22Rv1 (cell line): Measurements from ENCODE around the gene TMEM132D.

Experiments used
- H3K27ac ChIP-seq: fragments of 450-650 bp; 2 replicates; pipeline ENCODE4 v1.5.1; 2017
- ZFX ChIP-seq: fragments of 450-650 bp; IDR thresholded peaks from 2 replicates; pipeline ENCODE4 v1.6.1; 2017; ENCODE audit warnings: antibody characterized with exemption, borderline replicate concordance
- TF ChIP-seq, protein P1 (sequence below): fragments of 450-650 bp; IDR thresholded peaks from 2 replicates; pipeline ENCODE4 v1.5.1; 2017; ENCODE audit warnings: mild to moderate bottlenecking

Gene TMEM132D

DNA sequence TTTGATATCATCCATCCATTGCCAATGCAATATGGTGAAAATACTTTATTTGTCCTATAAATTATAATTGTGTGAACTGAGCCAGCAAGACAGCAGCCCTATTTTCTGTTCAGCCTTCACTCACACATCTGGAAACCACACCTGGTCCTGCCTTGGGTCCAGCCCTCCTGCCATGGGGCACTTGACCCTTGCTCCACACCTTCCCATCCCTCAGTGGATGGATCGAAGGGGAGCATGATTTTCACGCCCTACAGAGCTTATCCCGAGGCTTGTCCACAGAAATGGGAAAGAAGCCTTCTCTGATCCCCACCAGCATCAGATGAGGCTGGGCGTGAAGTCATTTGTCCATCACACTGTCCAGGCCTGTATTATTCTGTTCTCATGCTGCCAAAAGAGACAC, 10.1 kb downstream of the TMEM132D start:
- no peak for TF ChIP-seq ZFX
- TF ChIP-seq, protein P1, sequence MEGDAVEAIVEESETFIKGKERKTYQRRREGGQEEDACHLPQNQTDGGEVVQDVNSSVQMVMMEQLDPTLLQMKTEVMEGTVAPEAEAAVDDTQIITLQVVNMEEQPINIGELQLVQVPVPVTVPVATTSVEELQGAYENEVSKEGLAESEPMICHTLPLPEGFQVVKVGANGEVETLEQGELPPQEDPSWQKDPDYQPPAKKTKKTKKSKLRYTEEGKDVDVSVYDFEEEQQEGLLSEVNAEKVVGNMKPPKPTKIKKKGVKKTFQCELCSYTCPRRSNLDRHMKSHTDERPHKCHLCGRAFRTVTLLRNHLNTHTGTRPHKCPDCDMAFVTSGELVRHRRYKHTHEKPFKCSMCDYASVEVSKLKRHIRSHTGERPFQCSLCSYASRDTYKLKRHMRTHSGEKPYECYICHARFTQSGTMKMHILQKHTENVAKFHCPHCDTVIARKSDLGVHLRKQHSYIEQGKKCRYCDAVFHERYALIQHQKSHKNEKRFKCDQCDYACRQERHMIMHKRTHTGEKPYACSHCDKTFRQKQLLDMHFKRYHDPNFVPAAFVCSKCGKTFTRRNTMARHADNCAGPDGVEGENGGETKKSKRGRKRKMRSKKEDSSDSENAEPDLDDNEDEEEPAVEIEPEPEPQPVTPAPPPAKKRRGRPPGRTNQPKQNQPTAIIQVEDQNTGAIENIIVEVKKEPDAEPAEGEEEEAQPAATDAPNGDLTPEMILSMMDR = no peak
- H3K27ac ChIP-seq = no peak overlapping the region

DNA sequence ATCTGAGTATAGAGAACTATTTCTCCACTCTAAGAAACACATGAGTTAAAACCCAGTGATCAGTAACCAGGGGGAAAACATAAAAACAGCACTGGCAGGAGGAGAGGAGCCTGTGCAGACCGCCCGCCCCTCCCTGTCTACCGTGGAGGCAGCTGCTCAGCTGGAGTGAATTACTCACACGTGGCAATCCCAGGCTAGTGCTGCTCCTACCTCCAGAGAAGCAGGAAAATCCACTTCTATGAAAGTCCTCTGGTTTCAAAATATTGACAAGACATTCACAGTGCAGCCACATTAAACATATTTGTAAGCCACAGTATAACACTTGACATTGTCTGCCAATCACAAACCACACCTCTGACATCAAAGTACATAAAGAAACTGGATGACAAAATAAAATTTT, 16.7 kb downstream of the TMEM132D start:
- TF ChIP-seq, protein P1 = no peak
- no peak for TF ChIP-seq ZFX
- no peak overlapping the region for H3K27ac ChIP-seq

DNA sequence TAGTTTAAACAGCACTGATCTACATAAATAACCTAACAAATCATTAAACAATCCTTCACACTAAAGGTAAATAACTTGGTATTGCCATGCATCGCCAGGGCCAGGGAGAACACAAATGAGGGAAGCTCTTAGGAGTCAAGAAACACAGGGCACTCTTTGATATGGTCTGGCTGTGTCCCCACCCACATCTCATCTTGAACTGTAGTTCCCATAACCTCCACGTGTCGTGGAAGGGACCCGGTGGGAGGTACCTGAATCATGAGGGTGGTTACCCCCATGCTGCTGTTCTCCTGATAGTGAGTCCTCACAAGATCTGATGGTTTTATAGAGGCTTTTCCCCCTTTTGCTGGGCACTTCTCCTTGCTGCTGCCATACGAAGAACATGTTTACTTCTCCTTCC, 17.3 kb downstream of the TMEM132D start:
- TF ChIP-seq, protein P1 = no peak
- no peak for TF ChIP-seq ZFX
- no peak overlapping the region for H3K27ac ChIP-seq

DNA sequence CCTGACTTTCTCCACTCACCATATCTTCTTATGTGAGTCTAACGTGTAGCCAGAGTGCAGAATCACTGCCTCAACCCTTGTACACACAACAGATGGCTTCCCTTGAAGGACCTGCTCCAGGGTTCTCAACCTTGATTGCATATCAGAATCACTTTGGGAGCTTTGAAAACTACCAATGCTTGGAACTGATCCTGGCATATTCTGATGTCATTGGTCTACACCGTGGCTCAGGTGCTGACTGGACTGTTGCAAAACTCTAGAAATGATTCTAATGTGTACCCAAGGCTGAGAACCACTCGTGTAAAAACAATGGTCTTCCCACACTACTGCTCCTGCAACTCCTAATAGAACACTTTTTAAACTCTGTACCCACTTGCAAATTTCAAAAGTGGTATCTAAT, 18.5 kb downstream of the TMEM132D start:
- no peak overlapping the region for H3K27ac ChIP-seq
- TF ChIP-seq, protein P1 = no peak
- TF ChIP-seq ZFX = no peak

DNA sequence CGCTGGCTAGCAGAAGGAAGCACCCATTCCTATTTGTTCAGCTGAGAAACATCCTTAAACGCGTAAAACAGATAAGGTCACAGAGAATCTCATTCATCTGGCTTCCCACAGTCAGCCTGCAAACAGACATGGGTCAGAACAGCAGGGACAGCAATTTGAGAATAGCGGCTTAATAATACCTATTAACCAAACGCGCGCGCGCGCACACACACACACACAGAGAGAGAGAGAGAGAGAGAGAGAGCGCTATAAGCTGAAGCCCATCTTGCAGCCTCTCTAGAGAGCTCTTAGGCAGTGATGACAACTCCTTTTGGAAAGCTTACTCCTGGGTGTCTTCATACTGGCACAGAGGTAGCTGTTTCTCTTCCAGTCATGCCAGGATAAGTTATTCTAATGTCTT, 26.4 kb downstream of the TMEM132D start:
- no peak for TF ChIP-seq ZFX
- TF ChIP-seq, protein P1 = no peak
- H3K27ac ChIP-seq = no peak overlapping the region

DNA sequence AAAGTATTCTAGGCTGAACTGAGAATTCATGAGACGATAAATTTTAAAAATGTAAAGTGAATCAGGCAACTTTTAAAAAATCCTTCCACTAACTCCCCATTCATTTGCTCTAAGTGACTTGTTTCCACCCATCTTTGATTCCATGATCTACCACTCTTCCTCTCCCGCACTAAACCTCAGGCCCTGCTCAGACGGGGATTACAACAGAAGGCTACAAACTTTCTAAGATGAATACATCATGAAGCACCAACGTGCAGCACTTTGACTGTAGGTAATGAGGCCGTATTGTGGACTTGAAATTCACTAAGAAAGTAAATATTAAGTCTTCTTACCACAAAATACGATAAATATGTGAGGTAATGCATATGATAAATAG, 30.0 kb downstream of the TMEM132D start:
- no peak for TF ChIP-seq ZFX
- TF ChIP-seq, protein P1 = no peak

DNA sequence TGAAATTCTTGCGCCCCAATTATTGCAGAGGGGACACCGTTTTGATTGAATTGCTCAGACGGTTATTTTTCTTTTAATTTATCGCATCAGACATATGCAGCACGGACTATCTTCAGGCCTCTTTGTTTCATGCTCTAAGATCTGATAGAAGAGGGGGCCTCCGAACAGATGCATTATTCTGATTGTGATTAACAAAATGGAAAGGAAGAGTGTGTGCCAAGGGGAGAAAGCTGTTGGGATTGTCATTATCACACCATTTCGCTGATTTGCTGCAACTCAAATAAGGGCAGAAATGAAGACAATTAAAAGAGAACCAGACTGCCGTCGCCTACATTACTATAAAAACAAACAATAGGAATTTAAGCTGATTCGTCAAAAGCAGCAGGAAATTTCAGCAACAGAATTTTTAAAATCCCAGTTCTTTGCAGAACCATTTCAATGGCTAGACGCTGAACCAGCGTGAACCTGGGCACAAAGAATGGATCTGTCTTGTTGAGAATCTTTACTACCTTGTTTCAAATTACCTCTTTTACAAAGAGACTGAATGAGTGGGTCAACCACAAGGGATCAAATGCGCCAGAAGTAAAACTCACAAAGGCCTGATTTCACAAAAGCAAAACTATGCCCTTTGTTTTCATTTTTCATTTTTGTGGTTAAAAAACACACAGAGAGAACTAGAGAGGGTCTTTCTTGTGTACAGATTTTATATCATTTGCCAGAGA, 30.6 kb downstream of the TMEM132D start:
- no peak overlapping the region for H3K27ac ChIP-seq

More for the DNA sequence above, 30.0 kb downstream of the TMEM132D start:
- no peak overlapping the region for H3K27ac ChIP-seq

More for the DNA sequence above, 30.6 kb downstream of the TMEM132D start:
- TF ChIP-seq, protein P1 = no peak
- no peak for TF ChIP-seq ZFX
